ENCODE measurements around the gene CNGA3.

The CNGA3 gene

DNA sequence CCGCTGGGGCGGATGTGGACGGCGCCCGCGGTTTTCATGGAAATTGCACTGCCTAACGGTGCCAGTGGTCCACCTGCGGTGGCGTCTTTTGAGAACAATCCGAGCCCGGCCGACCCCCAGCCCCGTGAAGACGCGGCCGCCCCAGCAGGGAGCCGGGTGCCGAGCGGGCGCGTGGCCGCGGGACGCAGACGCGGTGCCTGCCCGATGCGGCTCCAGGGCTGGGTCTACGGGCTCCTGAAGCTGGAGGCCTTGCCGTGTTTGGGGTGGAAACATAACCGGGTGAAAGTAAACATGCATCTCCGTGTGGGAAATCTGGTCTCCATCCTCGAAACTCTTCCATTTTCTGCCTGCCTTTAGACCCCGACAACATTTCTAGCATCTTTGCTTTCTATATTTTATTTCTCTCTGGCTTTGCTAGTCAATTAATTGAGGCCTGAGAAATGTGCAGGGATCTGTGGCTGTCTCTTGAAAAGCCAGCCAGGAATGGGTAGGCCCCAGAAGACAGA lies 99.0 kb downstream of the CNGA3 start:
- Histone ChIP-seq H3K9me3 (ENCODE audit: insufficient read depth, low read depth, low read length) (no peaks in the 10 kb centered on the region), H3K9ac (ENCODE audit: low read depth, low read length) (peak overlapping the region; percentile 19), H3K36me3 (ENCODE audit: insufficient read depth, low read length) (no peaks in the 10 kb centered on the region), H3K27ac (ENCODE audit: low read depth, low read length) (peak overlapping the region; percentile 51; the same call in 1 of the 2 replicates), H3K4me3 (ENCODE audit: low read length) (peak overlapping the region; percentile 65), H3K4me1 (ENCODE audit: insufficient read depth, low read length) (peaks cover 60% of the 10 kb centered on the region), H3K27me3 (ENCODE audit: insufficient read depth, low read length) (no peaks in the 10 kb centered on the region)
- under 1% methylated on average over 34 of the region's 34 CpGs for WGBS

DNA sequence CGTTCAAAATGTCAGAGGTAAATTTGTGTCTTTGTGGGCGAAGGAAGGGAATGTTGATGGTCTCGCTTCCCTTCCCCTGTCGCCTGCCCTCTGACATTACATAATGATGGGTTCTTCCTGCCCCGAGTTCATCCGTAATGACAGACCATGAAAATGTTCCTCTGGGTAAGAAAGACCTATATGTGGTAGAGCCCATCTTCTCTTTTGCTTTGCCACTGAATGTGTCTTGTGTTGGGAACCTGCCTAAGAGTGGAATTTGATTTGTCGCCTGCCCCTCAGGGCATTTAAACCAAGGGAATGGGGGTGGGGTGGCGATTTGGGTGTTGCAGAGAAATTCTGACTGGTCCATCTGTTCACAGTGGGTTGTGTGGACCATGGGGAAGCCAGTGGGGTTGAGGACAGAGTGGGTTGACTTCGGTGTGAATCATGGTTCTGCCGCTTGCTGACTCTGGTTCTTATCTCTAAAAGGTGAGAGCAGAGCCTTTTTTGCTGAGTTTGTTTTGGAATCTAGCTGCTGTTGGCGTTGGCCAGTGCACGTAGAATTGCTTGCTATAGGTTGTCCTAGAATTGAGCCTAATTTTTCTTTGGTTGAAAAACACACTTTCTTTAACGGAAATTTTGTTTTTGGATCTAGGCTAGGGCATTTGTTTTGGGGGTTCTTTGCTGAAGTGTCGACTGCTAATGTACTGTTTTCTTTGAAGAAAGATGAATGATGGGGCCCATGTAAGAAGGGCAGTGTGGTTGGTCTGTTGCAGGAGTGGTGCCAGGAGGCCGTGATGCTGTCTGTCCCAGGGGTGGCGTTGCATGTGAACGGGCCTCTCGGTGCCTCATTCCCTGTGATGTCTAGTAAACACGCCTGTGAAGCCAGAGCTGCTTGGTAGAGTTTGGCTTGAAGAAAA lies 99.7 kb downstream of the CNGA3 start:
- H3K27me3 ChIP-seq (ENCODE audit: insufficient read depth, low read length): no peaks in the 10 kb centered on the region
- no peak overlapping the region for H3K27ac ChIP-seq (ENCODE audit: low read depth, low read length)
- WGBS: 37% methylated on average over 19 of the region's 19 CpGs
- no peaks in the 10 kb centered on the region for H3K36me3 ChIP-seq (ENCODE audit: insufficient read depth, low read length)
- H3K4me3 ChIP-seq (ENCODE audit: low read length): peak overlapping the region; percentile 65
- H3K4me1 ChIP-seq (ENCODE audit: insufficient read depth, low read length): peaks cover 61% of the 10 kb centered on the region
- H3K9me3 ChIP-seq (ENCODE audit: insufficient read depth, low read depth, low read length): no peaks in the 10 kb centered on the region
- peak overlapping the region; percentile 19 for H3K9ac ChIP-seq (ENCODE audit: low read depth, low read length)

DNA sequence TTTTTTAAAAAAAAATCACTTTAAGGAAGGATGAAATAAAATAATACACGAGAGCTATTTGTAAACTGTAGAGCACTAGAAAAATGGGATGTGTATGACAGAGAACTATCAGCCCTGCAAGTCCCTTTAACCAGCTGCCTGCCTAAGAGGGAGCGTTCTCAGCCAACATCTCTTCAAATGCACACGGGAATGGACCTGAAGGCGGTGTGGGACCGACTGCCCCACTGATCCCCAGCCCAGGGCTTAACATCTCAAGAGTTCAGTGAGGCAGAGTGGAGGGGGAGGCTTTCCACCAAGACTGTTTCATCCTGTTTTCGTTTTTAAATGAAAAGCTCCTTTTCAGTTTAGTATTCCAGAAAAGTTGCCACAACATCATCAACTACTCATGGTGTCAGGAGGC lies 100.6 kb downstream of the CNGA3 start:
- no peak overlapping the region for H3K9ac ChIP-seq (ENCODE audit: low read depth, low read length)
- no peaks in the 10 kb centered on the region for H3K36me3 ChIP-seq (ENCODE audit: insufficient read depth, low read length)
- WGBS: 72% methylated on average over 6 of the region's 6 CpGs
- H3K27ac ChIP-seq (ENCODE audit: low read depth, low read length): no peak overlapping the region
- peaks cover 60% of the 10 kb centered on the region for H3K4me1 ChIP-seq (ENCODE audit: insufficient read depth, low read length)
- H3K9me3 ChIP-seq (ENCODE audit: insufficient read depth, low read depth, low read length): no peaks in the 10 kb centered on the region
- no peaks in the 10 kb centered on the region for H3K27me3 ChIP-seq (ENCODE audit: insufficient read depth, low read length)
- no peak overlapping the region for H3K4me3 ChIP-seq (ENCODE audit: low read length)
